Endothelial cell (in vitro differentiated cells): ENCODE results near the gene LRRC32. TPM values are rescaled to one million over a fixed set of nuclear protein-coding genes. Genes with fewer than 3 reads are reported as not detected.

Source experiments
- DNase-seq: peaks from one replicate; pipeline ENCODE4 v3.0.0; 2021; ENCODE audit warnings: low spot score
- H3K27ac Mint-ChIP-seq: one replicate; pipeline ENCODE4 v1.8.0; 2021; ENCODE audit warnings: mixed read lengths, inconsistent platforms; ENCODE audit not compliant: unreplicated experiment
- H3K27me3 Mint-ChIP-seq: one replicate; pipeline ENCODE4 v1.8.0; 2021; ENCODE audit warnings: mild to moderate bottlenecking, moderate library complexity, mixed read lengths, inconsistent platforms; ENCODE audit not compliant: unreplicated experiment
- H3K36me3 Mint-ChIP-seq: one replicate; pipeline ENCODE4 v1.8.0; 2021; ENCODE audit warnings: mild to moderate bottlenecking, low read depth, mixed read lengths, inconsistent platforms; ENCODE audit not compliant: unreplicated experiment
- H3K4me1 Mint-ChIP-seq: one replicate; pipeline ENCODE4 v1.8.0; 2021; ENCODE audit warnings: mild to moderate bottlenecking, mixed read lengths, inconsistent platforms; ENCODE audit not compliant: unreplicated experiment
- H3K4me3 Mint-ChIP-seq: one replicate; pipeline ENCODE4 v1.8.0; 2021; ENCODE audit warnings: mild to moderate bottlenecking, mixed read lengths, inconsistent platforms; ENCODE audit not compliant: unreplicated experiment
- H3K9me3 Mint-ChIP-seq: one replicate; pipeline ENCODE4 v1.8.0; 2021; ENCODE audit warnings: mixed read lengths, inconsistent platforms; ENCODE audit not compliant: unreplicated experiment
- CTCF ChIP-seq: fragments of 200-600 bp; sonication (generic); IDR thresholded peaks from one replicate; pipeline ENCODE4 v1.5.0; 2021; ENCODE audit warnings: antibody characterized with exemption; ENCODE audit not compliant: unreplicated experiment
- total RNA-seq: library from RNA; stranded (reverse); fragmentation: NEBNext Ultra II Directional; extraction: Animal tissue kit (Norgen Biotek cat#: 25700); gene quantifications from one replicate; pipeline ENCODE4 v1.2.1, GENCODE V29; 2021; ENCODE audit not compliant: unreplicated experiment

The LRRC32 gene
- total RNA-seq, 1 donor from 2014 or later, result 22.0 TPM

GRCh38 chr11:76695771-76696170 is 25.2 kb upstream of the LRRC32 start:
- H3K36me3 Mint-ChIP-seq, result no peaks in the 10 kb centered on the region
- H3K4me3 Mint-ChIP-seq, result no peak overlapping the region
- DNase-seq, result no peak
- H3K4me1 Mint-ChIP-seq, result peaks cover 18% of the 10 kb centered on the region
- TF ChIP-seq CTCF, result no peak
- peaks cover 9% of the 10 kb centered on the region for H3K27me3 Mint-ChIP-seq
- H3K9me3 Mint-ChIP-seq, result no peaks in the 10 kb centered on the region
- H3K27ac Mint-ChIP-seq, result no peak overlapping the region

DNA sequence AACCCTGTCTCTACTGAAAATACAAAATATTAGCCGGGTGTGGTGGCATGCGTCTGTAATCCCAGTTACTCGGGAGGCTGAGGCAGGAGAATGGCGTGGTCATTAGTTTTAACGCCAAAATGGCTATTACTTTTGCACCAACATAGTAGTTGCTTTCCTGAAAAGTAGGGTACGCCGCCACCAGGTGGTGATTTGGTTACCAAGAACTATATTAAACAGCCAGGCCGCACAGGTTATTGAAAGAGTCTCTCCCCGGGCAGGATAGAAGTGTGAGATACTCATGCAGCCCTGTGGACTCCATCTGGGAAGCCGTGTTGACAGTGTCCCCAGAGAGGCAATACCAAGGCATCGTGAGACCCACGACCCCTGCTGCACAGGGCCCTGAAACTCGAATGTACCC is 24.6 kb upstream of the LRRC32 start:
- Mint-ChIP-seq H3K27ac (no peak overlapping the region), H3K27me3 (peaks cover 9% of the 10 kb centered on the region), H3K9me3 (no peaks in the 10 kb centered on the region), H3K4me3 (no peak overlapping the region), H3K4me1 (peaks cover 12% of the 10 kb centered on the region), H3K36me3 (no peaks in the 10 kb centered on the region)
- no peak for TF ChIP-seq CTCF
- no peak for DNase-seq

- Mint-ChIP-seq H3K4me1 (peaks cover 9% of the 10 kb centered on the region), H3K27me3 (peaks cover 8% of the 10 kb centered on the region), H3K27ac (no peak overlapping the region), H3K9me3 (no peaks in the 10 kb centered on the region), H3K36me3 (no peaks in the 10 kb centered on the region), H3K4me3 (no peak overlapping the region)
- TF ChIP-seq CTCF, result no peak
- no peak for DNase-seq
Measured at GRCh38 chr11:76694664-76695063, 24.1 kb upstream of the LRRC32 start.

DNA sequence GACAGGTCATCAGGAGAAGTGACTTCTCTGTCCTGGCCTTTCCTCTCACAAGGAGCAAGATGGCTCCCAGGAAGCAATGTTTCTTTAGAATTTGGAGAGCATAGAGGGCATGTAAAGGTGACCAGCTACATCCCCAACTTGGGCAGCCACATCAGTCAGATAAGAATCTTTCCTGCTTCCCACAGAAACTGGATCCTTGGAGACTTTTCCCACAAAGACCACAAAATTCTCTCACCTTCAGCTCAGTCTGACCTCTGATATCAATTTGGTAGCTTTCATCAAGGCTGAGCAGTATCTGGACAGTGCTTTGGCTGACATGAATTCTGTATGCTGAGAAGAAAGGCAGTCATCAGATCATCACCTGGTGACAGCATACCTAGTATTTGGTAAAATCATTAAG is 23.3 kb upstream of the LRRC32 start:
- peaks cover 8% of the 10 kb centered on the region for H3K4me1 Mint-ChIP-seq
- H3K4me3 Mint-ChIP-seq, result no peak overlapping the region
- H3K27ac Mint-ChIP-seq, result no peak overlapping the region
- peaks cover 4% of the 10 kb centered on the region for H3K27me3 Mint-ChIP-seq
- TF ChIP-seq CTCF, result no peak
- H3K9me3 Mint-ChIP-seq, result no peaks in the 10 kb centered on the region
- DNase-seq, result no peak
- no peaks in the 10 kb centered on the region for H3K36me3 Mint-ChIP-seq

DNA sequence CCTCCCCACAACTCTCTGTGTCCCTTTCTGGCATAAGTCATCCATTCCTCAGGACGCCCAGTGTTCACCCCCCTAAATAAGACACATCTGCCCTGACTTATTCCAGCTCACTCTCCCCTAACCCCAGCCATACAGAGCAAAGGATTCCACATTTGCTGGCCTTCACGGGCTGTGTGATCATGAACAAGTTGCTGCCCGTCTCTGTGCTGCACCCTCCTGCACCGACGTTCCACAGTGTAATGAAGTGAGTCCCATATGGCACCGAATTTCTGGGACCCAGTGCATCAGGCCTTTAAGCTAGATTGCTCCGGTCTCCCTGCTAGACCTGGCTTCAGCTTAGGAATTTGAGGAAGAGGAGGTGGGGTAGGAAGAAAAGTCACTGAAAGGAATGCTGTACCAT is 22.4 kb upstream of the LRRC32 start:
- Mint-ChIP-seq H3K27ac (peak overlapping the region; percentile 30), H3K4me1 (peaks cover 7% of the 10 kb centered on the region), H3K27me3 (peaks cover 6% of the 10 kb centered on the region), H3K36me3 (no peaks in the 10 kb centered on the region), H3K4me3 (no peak overlapping the region), H3K9me3 (no peaks in the 10 kb centered on the region)
- no peak for TF ChIP-seq CTCF
- no peak for DNase-seq
